Activated CD8-positive, alpha-beta memory T cell treated with anti-CD3 and anti-CD28 coated beads, Interleukin-2, amount 50 U/mL, for 1 hour (primary cell): Measurements from ENCODE around the gene BRPF3.
"Not testable (repeated sequence)": the region's sequence is repeated elsewhere in the genome, so short reads cannot be mapped to it uniquely, and the experiment has no call there.

Experiments
- DNase-seq: peaks from one replicate; pipeline ENCODE4 v3.0.0-alpha.2; 2020; ENCODE audit errors: extremely low read depth

Gene BRPF3

GRCh38 chr6:36200998-36201596 lies 4.6 kb downstream of the BRPF3 start:
- no peak for DNase-seq

- DNase-seq, result no peak
These were observed 5.1 kb downstream of the BRPF3 start for GRCh38 chr6:36201612-36202011.

GRCh38 chr6:36202101-36202500 lies 5.6 kb downstream of the BRPF3 start:
- no peak for DNase-seq

GRCh38 chr6:36204068-36204753 lies 7.7 kb downstream of the BRPF3 start:
- peak; percentile 25 for DNase-seq

- no peak for DNase-seq
These were observed 10.6 kb downstream of the BRPF3 start for GRCh38 chr6:36207155-36207554.

- no peak for DNase-seq
These were observed 13.1 kb downstream of the BRPF3 start for GRCh38 chr6:36209606-36210005.

GRCh38 chr6:36210182-36210581 lies 13.6 kb downstream of the BRPF3 start:
- DNase-seq, result no peak

GRCh38 chr6:36210886-36211595 lies 14.5 kb downstream of the BRPF3 start:
- DNase-seq, result no peak

- DNase-seq, result no peak
These were observed 20.0 kb downstream of the BRPF3 start for GRCh38 chr6:36216559-36216958.

- DNase-seq, result no peak
These were observed 20.6 kb downstream of the BRPF3 start for GRCh38 chr6:36217188-36217587.

GRCh38 chr6:36217946-36218345 lies 21.4 kb downstream of the BRPF3 start:
- DNase-seq, result no peak

- DNase-seq, result not testable (repeated sequence)
These were observed 22.0 kb downstream of the BRPF3 start for GRCh38 chr6:36218516-36218915.

- no peak for DNase-seq
These were observed 22.5 kb downstream of the BRPF3 start for GRCh38 chr6:36219081-36219480.

GRCh38 chr6:36220226-36220625 lies 23.7 kb downstream of the BRPF3 start:
- no peak for DNase-seq

GRCh38 chr6:36221674-36222073 lies 25.1 kb downstream of the BRPF3 start:
- no peak for DNase-seq

- no peak for DNase-seq
These were observed 26.4 kb downstream of the BRPF3 start for GRCh38 chr6:36222924-36223323.

- DNase-seq, result no peak
These were observed 27.2 kb downstream of the BRPF3 start for GRCh38 chr6:36223706-36224105.

GRCh38 chr6:36224918-36225461 lies 28.4 kb downstream of the BRPF3 start:
- no peak for DNase-seq

- no peak for DNase-seq
These were observed 30.0 kb downstream of the BRPF3 start for GRCh38 chr6:36226438-36227047.

- DNase-seq, result no peak
These were observed 31.1 kb downstream of the BRPF3 start for GRCh38 chr6:36227379-36228228.

- DNase-seq, result no peak
These were observed 32.7 kb downstream of the BRPF3 start for GRCh38 chr6:36229223-36229622.
